Stimulated activated CD4-positive, alpha-beta T cell treated with anti-CD3 and anti-CD28 coated beads, Interleukin-4, amount 100 ng/mL, for 48 hours (primary cell): Measurements from ENCODE around the gene SI.
"Not testable (repeated sequence)": the region's sequence is repeated elsewhere in the genome, so short reads cannot be mapped to it uniquely, and the experiment has no call there.

Experiments used
- DNase-seq, 2 donors: peaks; one replicate each; pipeline ENCODE4 v3.0.0-alpha.2; 2020; ENCODE audit warnings: low read depth in 2 of 2

The SI gene

DNA sequence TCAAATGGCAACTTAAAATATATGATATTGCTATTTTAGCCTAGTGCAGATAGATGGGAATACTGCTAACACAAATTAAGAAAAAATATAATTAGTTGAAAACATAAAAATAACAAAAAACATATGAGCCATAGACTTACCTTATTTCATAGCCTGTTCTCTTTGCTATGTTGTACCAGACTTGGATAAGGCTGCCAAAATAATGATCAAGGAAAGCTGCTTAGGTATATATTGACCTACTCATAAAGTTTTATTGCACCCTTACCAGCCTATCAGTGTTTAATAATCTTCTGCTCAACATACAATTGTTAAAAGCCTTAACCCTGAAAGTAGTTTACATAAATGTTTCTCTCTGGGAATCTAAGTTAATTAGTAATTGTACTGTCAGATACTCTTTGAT, at the start of gene SI:
SI (minus strand) TSS at position 204 of the 400 bp plus-strand sequence. CDS start 2,484 bp downstream, outside the sequence.
- DNase-seq = no peak

DNA sequence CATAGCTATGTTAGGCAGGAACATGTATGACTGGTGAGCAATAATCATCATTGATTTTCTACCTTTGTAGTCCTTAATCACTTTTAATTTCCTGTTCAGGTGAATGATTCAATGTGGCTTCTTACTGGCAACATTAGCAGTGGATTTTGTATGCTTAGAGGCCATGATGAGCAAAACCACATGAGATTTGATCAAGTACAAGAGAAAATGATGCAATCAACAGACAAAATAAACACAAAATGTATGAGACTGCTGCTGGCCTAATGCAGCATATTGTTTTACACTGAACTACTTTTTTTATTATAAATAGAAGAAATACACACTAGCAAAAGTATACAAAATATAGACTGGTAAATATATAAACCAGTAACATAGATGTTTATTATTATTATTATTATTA, 47.5 kb upstream of the SI start:
- DNase-seq = no peak

DNA sequence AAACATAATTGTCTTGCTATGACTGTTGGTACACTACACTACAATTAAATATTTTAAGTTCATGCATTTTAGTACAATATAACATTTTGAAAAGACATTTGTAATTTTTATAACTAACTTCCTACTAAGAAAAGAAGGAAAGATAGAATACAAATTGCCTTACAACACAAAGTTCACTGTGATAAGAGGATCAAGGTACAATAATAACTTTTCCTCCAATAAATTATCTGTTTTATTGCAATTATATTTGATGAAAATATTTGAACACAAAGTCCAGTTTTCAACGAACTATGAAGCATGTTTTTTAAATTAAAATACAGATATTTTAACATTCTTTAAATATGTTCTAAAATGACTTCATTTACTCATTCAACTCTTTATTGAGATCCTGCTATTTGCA, 33.1 kb upstream of the SI start:
- no peak for DNase-seq

DNA sequence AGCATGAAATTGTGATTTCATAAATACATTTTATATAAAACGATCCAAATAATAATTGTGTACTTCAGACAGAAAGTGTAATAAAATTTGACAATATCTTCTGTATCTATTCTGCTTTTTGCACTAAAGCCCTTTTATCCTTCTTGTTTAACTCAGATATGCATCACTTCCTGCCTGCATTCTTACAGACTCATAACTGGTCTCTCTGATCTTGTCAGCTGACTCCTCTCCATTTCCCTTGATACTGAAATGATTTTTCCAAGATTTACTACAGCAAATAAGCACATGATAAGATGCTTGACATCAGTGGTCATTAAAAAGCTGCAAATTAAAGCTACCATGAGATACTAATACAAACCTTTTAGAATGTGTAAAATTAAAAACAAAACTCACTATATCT, 25.3 kb upstream of the SI start:
- no peak for DNase-seq

DNA sequence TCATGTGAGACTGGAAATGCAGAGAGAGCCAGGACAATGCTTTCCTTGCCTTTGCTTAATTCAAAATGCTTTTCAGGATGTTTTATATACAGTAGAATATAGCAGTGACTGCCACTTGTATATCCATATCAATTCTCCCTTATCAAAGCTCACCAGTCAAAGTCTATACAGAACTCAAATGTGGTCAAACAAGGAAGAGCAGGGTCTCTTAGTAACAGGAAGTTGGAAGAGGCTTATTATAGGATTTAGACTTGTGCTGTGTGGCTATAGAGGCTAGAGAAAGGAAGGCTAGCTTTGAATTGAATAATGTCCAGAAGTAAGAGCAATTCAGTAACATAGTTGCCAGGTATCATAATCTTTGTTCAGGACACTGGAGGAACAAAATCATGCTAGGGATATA, 4.4 kb upstream of the SI start:
- no peak for DNase-seq

DNA sequence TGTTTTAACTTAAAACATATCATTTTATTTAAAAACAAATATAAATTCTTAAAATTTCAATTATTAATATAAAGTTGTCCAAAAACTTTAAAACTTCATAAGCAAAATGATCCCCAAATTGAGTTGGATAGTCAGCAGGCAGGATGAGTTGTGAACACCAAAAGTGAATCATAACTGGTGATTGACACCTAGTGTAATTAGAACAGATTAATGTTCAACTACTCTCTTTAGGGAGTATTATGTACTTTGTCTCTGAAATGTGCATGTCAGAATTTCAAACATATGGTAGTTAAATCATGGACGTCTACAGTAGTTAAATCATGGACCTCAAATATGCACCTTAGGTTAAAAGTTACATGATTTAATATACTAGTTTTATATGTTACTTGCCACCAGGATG, 2.9 kb upstream of the SI start:
- no peak for DNase-seq

DNA sequence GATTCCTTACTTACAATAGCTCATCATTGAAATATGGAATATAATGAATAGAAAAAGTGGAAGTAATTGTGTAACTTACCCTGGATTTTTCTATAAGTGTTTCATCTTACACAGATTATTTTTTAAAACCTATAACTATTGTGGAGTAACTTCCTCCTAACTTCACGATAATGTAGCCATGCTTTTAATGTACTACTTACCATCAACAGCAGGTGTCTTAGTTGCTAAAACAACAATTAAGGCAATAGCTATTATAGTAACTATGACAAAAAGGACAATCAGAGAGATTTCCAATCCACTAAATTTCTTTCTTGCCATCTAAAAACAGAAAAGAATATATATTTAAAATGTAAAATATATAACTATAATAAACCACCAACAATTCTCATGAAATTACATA, 2.6 kb downstream of the SI start:
- DNase-seq = no peak

DNA sequence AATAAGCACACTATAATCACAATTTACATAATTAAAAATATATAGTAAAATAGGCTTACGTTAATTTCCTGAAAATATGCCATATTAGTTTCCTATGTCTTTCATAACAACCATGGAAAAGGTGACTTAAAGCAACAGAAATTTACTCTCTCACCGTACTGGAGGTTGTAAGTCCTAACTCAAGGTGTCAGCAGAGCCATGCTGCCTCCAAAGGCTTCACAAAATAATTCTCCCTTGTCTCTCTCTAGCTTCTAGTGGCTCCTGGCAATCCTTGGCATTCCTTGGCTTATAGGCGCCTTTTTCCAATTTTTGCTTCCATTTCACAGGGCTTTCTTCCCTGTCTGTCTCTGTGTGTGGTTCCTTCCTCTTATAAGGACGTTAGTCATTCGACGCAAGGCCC, 7.6 kb downstream of the SI start:
- DNase-seq = no peak

DNA sequence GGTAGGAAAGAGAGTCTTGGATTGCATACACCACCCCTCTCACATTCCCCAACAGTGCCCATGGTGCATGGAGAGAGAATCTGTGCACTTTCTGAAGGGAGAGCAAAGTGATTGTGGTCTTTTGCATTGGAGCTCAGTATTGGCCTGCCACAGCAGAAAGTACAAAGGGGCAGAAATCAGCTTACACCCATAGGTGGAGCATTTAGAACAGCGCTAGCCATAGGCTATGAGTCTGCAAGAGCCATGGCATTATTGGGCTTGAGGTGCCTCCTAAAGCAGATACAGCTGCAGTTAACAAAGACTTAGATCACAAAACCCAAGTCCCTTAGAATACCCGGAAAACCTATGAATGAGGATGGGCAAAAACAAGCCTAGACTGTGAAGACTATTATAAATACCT, 21.8 kb downstream of the SI start:
- no peak for DNase-seq

DNA sequence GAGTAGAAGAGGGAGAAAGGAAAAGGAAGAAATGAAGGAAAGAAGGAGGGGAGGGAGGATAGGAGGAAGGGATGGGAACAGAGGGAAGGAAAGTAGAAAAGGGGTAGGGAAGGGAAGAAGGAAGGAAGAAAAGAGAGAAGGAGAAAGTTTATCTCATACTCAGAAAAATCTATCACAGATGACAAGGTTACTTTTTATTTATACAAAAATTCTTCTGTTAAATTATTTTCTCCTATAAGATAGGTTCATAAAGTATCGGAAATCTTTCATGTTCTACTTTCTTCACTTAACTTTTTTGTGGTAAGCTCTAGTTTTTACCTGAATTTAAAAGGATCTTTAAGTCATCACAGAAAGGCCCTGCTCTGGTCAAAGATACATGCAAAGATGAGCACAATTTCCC, 38.1 kb downstream of the SI start:
- no peak for DNase-seq

DNA sequence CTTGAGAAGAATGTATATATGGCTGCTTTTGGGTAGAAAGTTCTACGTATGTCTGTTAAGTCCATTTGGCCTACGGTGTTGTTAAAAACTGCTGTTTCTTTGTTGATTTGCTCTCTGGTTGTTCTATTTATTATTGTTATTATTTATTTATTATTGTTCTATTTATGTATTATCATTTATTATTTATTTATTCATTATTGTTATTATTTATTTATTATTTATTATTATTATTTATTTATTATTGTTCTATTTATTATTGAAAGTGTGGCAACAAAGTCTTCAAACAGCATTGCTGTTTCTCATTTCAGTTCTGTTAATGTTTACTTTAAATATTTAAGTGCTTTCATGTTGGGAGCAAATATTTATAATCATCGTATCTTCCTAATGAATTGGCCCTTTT, 66.7 kb downstream of the SI start:
- no peak for DNase-seq

DNA sequence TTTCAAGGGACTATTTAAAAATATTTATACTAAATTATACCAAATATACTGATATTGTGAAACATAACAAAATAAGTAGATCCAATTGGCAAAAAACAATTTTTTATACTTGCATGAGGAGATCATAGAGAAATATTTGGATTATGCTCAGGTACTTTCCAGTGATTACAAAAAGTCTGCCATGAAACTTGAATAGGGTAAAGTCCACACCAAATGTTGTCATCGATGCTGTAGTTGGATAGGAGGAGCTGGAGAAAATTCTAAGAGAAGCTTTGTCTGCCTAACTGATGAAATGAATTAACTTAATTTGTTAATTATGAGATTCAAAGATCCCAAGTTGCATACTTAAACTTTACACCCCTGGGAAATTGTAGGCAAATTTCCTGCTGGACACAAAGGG, 93.3 kb downstream of the SI start:
- no peak for DNase-seq

DNA sequence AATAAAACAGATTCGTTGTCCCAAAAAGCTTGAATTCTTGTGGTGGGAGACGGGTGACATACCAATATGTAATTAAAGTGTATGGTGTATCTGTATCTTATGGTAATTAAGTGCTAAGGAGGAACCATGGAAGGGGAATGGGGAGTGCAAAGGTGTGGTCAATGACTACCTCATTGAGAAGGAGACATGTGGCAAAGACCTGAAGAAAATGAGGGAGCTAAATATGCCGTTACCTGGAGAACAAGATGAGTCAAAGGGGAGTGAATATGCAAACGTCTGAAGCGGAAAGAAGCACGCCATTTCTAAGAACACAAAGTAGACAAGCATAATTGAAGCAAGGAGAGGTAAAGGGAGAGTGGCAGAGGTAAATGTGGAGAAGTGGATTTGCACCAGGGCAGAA, 115.7 kb downstream of the SI start:
- DNase-seq = no peak

DNA sequence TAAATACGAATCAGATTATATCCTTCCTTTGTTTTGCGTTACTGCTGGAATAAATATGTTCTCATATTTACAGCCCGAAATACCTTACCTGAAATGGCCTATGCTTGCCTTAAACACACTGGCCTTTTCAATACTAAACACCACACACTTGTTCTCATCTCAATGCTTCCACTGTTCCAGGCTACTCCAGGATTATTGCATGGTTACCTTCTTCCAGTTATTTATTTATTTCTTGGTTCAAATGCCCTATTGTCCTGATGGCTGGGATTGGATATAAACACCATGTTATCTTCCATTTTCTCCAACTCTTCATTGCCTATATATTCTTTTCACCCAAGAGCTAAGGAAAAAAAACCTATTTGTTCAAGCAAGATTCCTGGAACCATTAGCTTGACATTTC, 125.3 kb downstream of the SI start:
- no peak for DNase-seq

DNA sequence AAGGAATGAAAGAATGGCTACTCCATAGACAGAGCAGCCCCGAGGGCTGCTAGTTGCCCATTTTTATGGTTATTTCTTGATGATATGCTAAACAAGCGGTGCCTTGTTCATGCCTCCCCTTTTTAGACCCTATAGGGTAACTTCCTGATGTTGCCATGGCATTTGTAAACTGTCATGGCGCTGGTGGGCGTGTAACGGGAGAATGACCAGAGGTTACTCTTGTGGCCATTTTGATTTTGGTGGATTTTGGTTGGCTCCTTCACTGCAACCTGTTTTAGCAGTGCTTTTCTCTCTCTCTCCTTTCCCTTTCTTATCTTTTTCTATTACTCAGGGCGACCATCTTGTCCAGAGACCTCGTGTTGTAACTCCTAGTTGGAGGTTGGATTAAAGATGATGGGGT, 126.9 kb downstream of the SI start:
- not testable (repeated sequence) for DNase-seq

DNA sequence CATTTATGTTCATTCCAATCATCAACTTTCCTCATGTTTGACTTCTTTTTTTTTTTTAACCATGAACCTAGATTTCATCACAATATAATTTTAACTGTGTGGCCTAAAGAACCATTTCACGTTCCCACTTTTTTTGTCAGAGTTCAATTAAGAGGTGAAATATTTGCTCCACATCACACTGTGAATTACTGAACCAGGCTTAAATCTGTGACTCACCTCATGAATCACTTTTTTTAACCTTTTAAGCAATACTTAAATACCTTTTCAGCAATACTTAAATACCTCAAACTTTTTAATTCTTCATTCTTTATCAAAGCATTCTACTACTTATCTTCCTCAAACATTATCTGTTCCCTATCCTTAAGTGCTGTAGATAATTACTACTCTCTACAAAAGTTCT, 137.6 kb downstream of the SI start:
- DNase-seq = no peak

DNA sequence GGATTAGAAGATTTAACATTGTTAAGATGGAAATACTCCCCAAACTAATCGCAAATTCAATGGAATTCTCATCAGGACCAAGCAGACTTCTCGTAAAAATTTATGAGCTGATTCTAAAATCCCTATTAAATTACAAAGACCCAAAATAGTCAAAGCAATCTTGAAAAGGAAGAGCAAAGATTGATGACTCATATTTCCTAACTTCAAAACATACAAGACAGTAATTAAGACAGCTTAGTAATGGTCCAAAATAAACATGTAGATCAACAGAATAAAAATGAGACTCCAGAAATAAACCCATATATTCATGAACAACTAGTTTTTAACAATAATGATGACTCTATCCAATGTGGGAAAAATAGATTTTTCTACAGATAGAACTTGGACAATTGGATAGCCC, 148.7 kb downstream of the SI start:
- DNase-seq = no peak
